Adipocyte (in vitro differentiated cells): Measurements from ENCODE around the gene ZFAND2B.

Source experiments
- DNase-seq: peaks from one replicate; pipeline ENCODE4 v3.0.0-alpha.2; 2015; ENCODE audit warnings: low read depth
- H3K27me3 ChIP-seq: replicated peaks from 2 replicates; pipeline ENCODE4 v1.7.0; 2013; ENCODE audit warnings: mild to moderate bottlenecking, low read length, moderate library complexity; ENCODE audit not compliant: control insufficient read depth, insufficient read depth
- H3K36me3 ChIP-seq: 2 replicates; pipeline ENCODE4 v1.7.0; 2013; ENCODE audit warnings: low read length, mild to moderate bottlenecking, moderate library complexity; ENCODE audit not compliant: control insufficient read depth, insufficient read depth, severe bottlenecking
- H3K4me1 ChIP-seq: 2 replicates; pipeline ENCODE4 v1.7.0; 2013; ENCODE audit warnings: mild to moderate bottlenecking, low read length, moderate library complexity; ENCODE audit not compliant: control insufficient read depth, insufficient read depth
- H3K4me3 ChIP-seq: 2 replicates; pipeline ENCODE4 v1.7.0; 2013; ENCODE audit warnings: mild to moderate bottlenecking, low read length, moderate library complexity
- H3K9ac ChIP-seq: 2 replicates; pipeline ENCODE4 v1.7.0; 2013; ENCODE audit warnings: mild to moderate bottlenecking, low read length, moderate library complexity
- H3K9me3 ChIP-seq: 2 replicates; pipeline ENCODE4 v1.7.0; 2013; ENCODE audit warnings: mild to moderate bottlenecking, low read length, moderate library complexity; ENCODE audit not compliant: control insufficient read depth

ZFAND2B gene

GRCh38 chr2:219176818-219177551 is 29.6 kb upstream of the ZFAND2B start, which contains the start of gene CNPPD1:
Gene CNPPD1 (minus strand): TSS chr2:219176925. CDS start chr2:219176828, 97 bp downstream.
- peaks cover 50% of the 10 kb centered on the region for H3K36me3 ChIP-seq
- H3K27me3 ChIP-seq, result no peaks in the 10 kb centered on the region
- H3K4me3 ChIP-seq, result peak within 1 kb of the TSS; percentile 83
- peak; percentile 93 for DNase-seq
- H3K9ac ChIP-seq, result peak within 1 kb of the TSS; percentile 99
- peaks cover 36% of the 10 kb centered on the region for H3K4me1 ChIP-seq
- H3K9me3 ChIP-seq, result no peaks in the 10 kb centered on the region

GRCh38 chr2:219177552-219178376 is 28.8 kb upstream of the ZFAND2B start, which contains the start of gene RETREG2:
Gene RETREG2 (plus strand): TSS chr2:219178275. CDS start chr2:219178353, 78 bp downstream.
- Histone ChIP-seq H3K4me1 (peaks cover 36% of the 10 kb centered on the region), H3K36me3 (peaks cover 52% of the 10 kb centered on the region), H3K4me3 (peak within 1 kb of the TSS; percentile 83), H3K9me3 (no peaks in the 10 kb centered on the region), H3K9ac (peak within 1 kb of the TSS; percentile 99), H3K27me3 (no peaks in the 10 kb centered on the region)
- DNase-seq, result peak; percentile 96

- H3K9ac ChIP-seq, result peak overlapping the region; percentile 99
Observed at GRCh38 chr2:219178377-219179175, 28.0 kb upstream of the ZFAND2B start.

GRCh38 chr2:219179601-219180465 is 26.7 kb upstream of the ZFAND2B start:
- no peak for DNase-seq
- Histone ChIP-seq H3K36me3 (peaks cover 51% of the 10 kb centered on the region), H3K4me1 (peaks cover 28% of the 10 kb centered on the region), H3K9ac (peak overlapping the region; percentile 99), H3K4me3 (peak overlapping the region; percentile 83), H3K27me3 (no peaks in the 10 kb centered on the region), H3K9me3 (no peaks in the 10 kb centered on the region)

More at GRCh38 chr2:219178377-219179175, 28.0 kb upstream of the ZFAND2B start:
- peak; percentile 69 for DNase-seq
- no peaks in the 10 kb centered on the region for H3K9me3 ChIP-seq
- H3K4me3 ChIP-seq, result peak overlapping the region; percentile 83
- peaks cover 52% of the 10 kb centered on the region for H3K36me3 ChIP-seq
- H3K4me1 ChIP-seq, result peaks cover 36% of the 10 kb centered on the region
- no peaks in the 10 kb centered on the region for H3K27me3 ChIP-seq

- no peak overlapping the region for H3K4me3 ChIP-seq
- DNase-seq, result no peak
- H3K9ac ChIP-seq, result no peak overlapping the region
- peaks cover 19% of the 10 kb centered on the region for H3K4me1 ChIP-seq
- no peaks in the 10 kb centered on the region for H3K9me3 ChIP-seq
- no peaks in the 10 kb centered on the region for H3K27me3 ChIP-seq
- H3K36me3 ChIP-seq, result peaks cover 56% of the 10 kb centered on the region
Observed at GRCh38 chr2:219180961-219181360, 25.6 kb upstream of the ZFAND2B start.

GRCh38 chr2:219181531-219181930 is 25.1 kb upstream of the ZFAND2B start:
- no peaks in the 10 kb centered on the region for H3K9me3 ChIP-seq
- H3K9ac ChIP-seq, result no peak overlapping the region
- peaks cover 56% of the 10 kb centered on the region for H3K36me3 ChIP-seq
- no peak overlapping the region for H3K4me3 ChIP-seq
- H3K4me1 ChIP-seq, result peaks cover 17% of the 10 kb centered on the region
- H3K27me3 ChIP-seq, result no peaks in the 10 kb centered on the region
- DNase-seq, result no peak

- no peaks in the 10 kb centered on the region for H3K9me3 ChIP-seq
- no peak for DNase-seq
- peaks cover 11% of the 10 kb centered on the region for H3K4me1 ChIP-seq
- peaks cover 56% of the 10 kb centered on the region for H3K36me3 ChIP-seq
- H3K4me3 ChIP-seq, result no peak overlapping the region
- H3K27me3 ChIP-seq, result no peaks in the 10 kb centered on the region
- H3K9ac ChIP-seq, result no peak overlapping the region
Observed at GRCh38 chr2:219182331-219183150, 24.0 kb upstream of the ZFAND2B start.

- H3K9ac ChIP-seq, result no peak overlapping the region
- H3K9me3 ChIP-seq, result no peaks in the 10 kb centered on the region
- no peaks in the 10 kb centered on the region for H3K27me3 ChIP-seq
- H3K4me3 ChIP-seq, result no peak overlapping the region
- peaks cover 11% of the 10 kb centered on the region for H3K4me1 ChIP-seq
- no peak for DNase-seq
- peaks cover 56% of the 10 kb centered on the region for H3K36me3 ChIP-seq
Observed at GRCh38 chr2:219183151-219183772, 23.3 kb upstream of the ZFAND2B start.

- no peak overlapping the region for H3K9ac ChIP-seq
- no peaks in the 10 kb centered on the region for H3K9me3 ChIP-seq
- peaks cover 56% of the 10 kb centered on the region for H3K36me3 ChIP-seq
- DNase-seq, result no peak
- H3K27me3 ChIP-seq, result no peaks in the 10 kb centered on the region
- peaks cover 6% of the 10 kb centered on the region for H3K4me1 ChIP-seq
- H3K4me3 ChIP-seq, result no peak overlapping the region
Observed at GRCh38 chr2:219184121-219184520, 22.5 kb upstream of the ZFAND2B start.
